MM.1S (cell line): Measurements from ENCODE around the gene AP5S1.

Experiments used
- DNase-seq: peaks from one replicate; pipeline ENCODE4 v3.0.0-alpha.2; 2015
- H2AFZ ChIP-seq: fragments of 300-600 bp; sonication (generic); 2 replicates; pipeline ENCODE4 v1.6.0; 2016; ENCODE audit warnings: antibody characterized with exemption, low read length
- H3F3A ChIP-seq: fragments of 300-600 bp; sonication (generic); 2 replicates; pipeline ENCODE4 v1.6.1; 2016; ENCODE audit warnings: mild to moderate bottlenecking, antibody characterized with exemption, low read length, moderate library complexity, mixed read lengths; ENCODE audit not compliant: insufficient read depth
- H3K27ac ChIP-seq: fragments of 300-600 bp; sonication (generic); 2 replicates; pipeline ENCODE4 v1.5.1; 2016; ENCODE audit warnings: mild to moderate bottlenecking, low read length
- H3K27me3 ChIP-seq: fragments of 300-600 bp; sonication (generic); replicated peaks from 2 replicates; pipeline ENCODE4 v1.6.0; 2016; ENCODE audit warnings: low read length; ENCODE audit not compliant: insufficient read depth
- H3K36me3 ChIP-seq: fragments of 300-600 bp; sonication (generic); replicated peaks from 2 replicates; pipeline ENCODE4 v1.6.1; 2016; ENCODE audit warnings: mild to moderate bottlenecking, low read length, mixed read lengths; ENCODE audit not compliant: insufficient read depth
- H3K4me1 ChIP-seq: fragments of 300-600 bp; sonication (generic); 2 replicates; pipeline ENCODE4 v1.6.1; 2016; ENCODE audit warnings: low read length, mixed read lengths
- H3K4me2 ChIP-seq: fragments of 300-600 bp; sonication (generic); 2 replicates; pipeline ENCODE4 v1.6.0; 2016; ENCODE audit warnings: low read depth, low read length
- H3K4me3 ChIP-seq: fragments of 300-600 bp; sonication (generic); 2 replicates; pipeline ENCODE4 v1.5.1; 2016; ENCODE audit warnings: low read length, mixed read lengths
- H3K79me2 ChIP-seq: fragments of 300-600 bp; sonication (generic); 2 replicates; pipeline ENCODE4 v1.6.1; 2016; ENCODE audit warnings: mixed run types, low read length, mixed read lengths
- H3K9ac ChIP-seq: fragments of 300-600 bp; sonication (generic); 2 replicates; pipeline ENCODE4 v1.6.1; 2016; ENCODE audit warnings: low read length, mixed read lengths
- H3K9me2 ChIP-seq: fragments of 300-600 bp; sonication (generic); replicated peaks from 2 replicates; pipeline ENCODE4 v1.6.1; 2016; ENCODE audit warnings: mild to moderate bottlenecking, low read length, mixed read lengths; ENCODE audit not compliant: insufficient read depth
- H3K9me3 ChIP-seq: fragments of 300-600 bp; sonication (generic); replicated peaks from 2 replicates; pipeline ENCODE4 v1.6.1; 2016; ENCODE audit warnings: mild to moderate bottlenecking, low read length, mixed read lengths; ENCODE audit not compliant: insufficient read depth
- H4K20me1 ChIP-seq: fragments of 300-600 bp; sonication (generic); 2 replicates; pipeline ENCODE4 v1.6.1; 2016; ENCODE audit warnings: mild to moderate bottlenecking, low read length, moderate library complexity, mixed read lengths; ENCODE audit not compliant: insufficient read depth
- EZH2 ChIP-seq: fragments of 300-600 bp; sonication (generic); optimal IDR thresholded peaks from 2 replicates; pipeline ENCODE3; 2017; ENCODE audit warnings: low read depth, mild to moderate bottlenecking, antibody characterized with exemption, low read length, mixed read lengths
- EZH2phosphoT487 ChIP-seq: fragments of 300-600 bp; sonication (generic); IDR thresholded peaks from 2 replicates; pipeline ENCODE4 v1.6.1; 2018; ENCODE audit warnings: antibody characterized with exemption, low read length
- TF ChIP-seq, protein P1 (sequence below): fragments of 300-600 bp; sonication (generic); IDR thresholded peaks from 2 replicates; pipeline ENCODE4 v1.5.1; 2016; ENCODE audit warnings: antibody characterized with exemption, low read length, mixed read lengths

AP5S1 gene

GRCh38 chr20:3785240-3786125 lies 34.9 kb upstream of the AP5S1 start:
- Histone ChIP-seq H3K4me1 (peaks cover 9% of the 10 kb centered on the region), H3K27ac (no peak overlapping the region), H3K4me3 (no peak overlapping the region; the same call in 1 of the 2 replicates), H3K4me2 (peak overlapping the region; percentile 66; the same call in 1 of the 2 replicates), H3K9me3 (no peaks in the 10 kb centered on the region), H2AFZ (no peak overlapping the region), H3K27me3 (no peaks in the 10 kb centered on the region), H3F3A (peaks cover 10% of the 10 kb centered on the region), H4K20me1 (no peaks in the 10 kb centered on the region), H3K9me2 (no peaks in the 10 kb centered on the region), H3K79me2 (peaks cover 8% of the 10 kb centered on the region; the same call in 1 of the 2 replicates), H3K36me3 (no peaks in the 10 kb centered on the region), H3K9ac (no peak overlapping the region)
- no peak for TF ChIP-seq EZH2phosphoT487
- TF ChIP-seq, protein P1, sequence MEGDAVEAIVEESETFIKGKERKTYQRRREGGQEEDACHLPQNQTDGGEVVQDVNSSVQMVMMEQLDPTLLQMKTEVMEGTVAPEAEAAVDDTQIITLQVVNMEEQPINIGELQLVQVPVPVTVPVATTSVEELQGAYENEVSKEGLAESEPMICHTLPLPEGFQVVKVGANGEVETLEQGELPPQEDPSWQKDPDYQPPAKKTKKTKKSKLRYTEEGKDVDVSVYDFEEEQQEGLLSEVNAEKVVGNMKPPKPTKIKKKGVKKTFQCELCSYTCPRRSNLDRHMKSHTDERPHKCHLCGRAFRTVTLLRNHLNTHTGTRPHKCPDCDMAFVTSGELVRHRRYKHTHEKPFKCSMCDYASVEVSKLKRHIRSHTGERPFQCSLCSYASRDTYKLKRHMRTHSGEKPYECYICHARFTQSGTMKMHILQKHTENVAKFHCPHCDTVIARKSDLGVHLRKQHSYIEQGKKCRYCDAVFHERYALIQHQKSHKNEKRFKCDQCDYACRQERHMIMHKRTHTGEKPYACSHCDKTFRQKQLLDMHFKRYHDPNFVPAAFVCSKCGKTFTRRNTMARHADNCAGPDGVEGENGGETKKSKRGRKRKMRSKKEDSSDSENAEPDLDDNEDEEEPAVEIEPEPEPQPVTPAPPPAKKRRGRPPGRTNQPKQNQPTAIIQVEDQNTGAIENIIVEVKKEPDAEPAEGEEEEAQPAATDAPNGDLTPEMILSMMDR: no peak
- no peak for TF ChIP-seq EZH2
- no peak for DNase-seq

DNA sequence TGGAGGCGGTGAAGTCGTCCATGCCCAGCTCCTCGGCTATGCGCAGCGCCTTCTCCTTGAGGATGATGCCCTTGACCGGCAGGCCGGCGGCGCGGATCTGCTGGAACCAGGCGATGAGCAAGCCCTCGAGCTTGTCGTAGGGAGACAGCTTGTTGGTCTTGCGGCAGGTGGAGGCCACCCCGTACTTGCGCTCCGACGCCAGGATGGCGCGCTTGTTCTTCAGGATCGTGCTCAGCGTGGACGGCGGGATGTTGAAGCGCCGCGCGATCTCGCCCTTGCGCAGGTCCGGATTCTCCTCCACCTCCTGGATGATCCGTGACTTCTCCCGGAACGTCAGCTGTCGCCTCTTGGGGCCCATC lies 34.2 kb upstream of the AP5S1 start:
- Histone ChIP-seq H3K9me3 (no peaks in the 10 kb centered on the region), H4K20me1 (no peaks in the 10 kb centered on the region), H3K9ac (no peak overlapping the region), H3K27me3 (no peaks in the 10 kb centered on the region), H2AFZ (no peak overlapping the region), H3K27ac (no peak overlapping the region), H3K79me2 (peaks cover 8% of the 10 kb centered on the region; the same call in 1 of the 2 replicates), H3K4me3 (peak overlapping the region; percentile 54; the same call in 1 of the 2 replicates), H3K4me1 (peaks cover 4% of the 10 kb centered on the region), H3F3A (peaks cover 10% of the 10 kb centered on the region), H3K36me3 (no peaks in the 10 kb centered on the region), H3K9me2 (no peaks in the 10 kb centered on the region), H3K4me2 (peak overlapping the region; percentile 66)
- TF ChIP-seq EZH2 (no peak), EZH2phosphoT487 (no peak)
- TF ChIP-seq, protein P1: no peak
- DNase-seq: no peak

GRCh38 chr20:3786665-3787323 lies 33.6 kb upstream of the AP5S1 start, which contains the start of gene CENPB:
TSS of gene CENPB (minus strand) at chr20:3786740. CDS start at chr20:3786483, 257 bp downstream.
- Histone ChIP-seq H4K20me1 (no peaks in the 10 kb centered on the region), H3K27me3 (no peaks in the 10 kb centered on the region), H3K27ac (no peak within 1 kb of the TSS), H3K79me2 (peaks cover 8% of the 10 kb centered on the region; the same call in 1 of the 2 replicates), H3K36me3 (no peaks in the 10 kb centered on the region), H3K4me2 (peak within 1 kb of the TSS; percentile 74), H3K9me3 (no peaks in the 10 kb centered on the region), H3F3A (peaks cover 6% of the 10 kb centered on the region), H3K9ac (peak within 1 kb of the TSS; percentile 25; the same call in 1 of the 2 replicates), H2AFZ (peak within 1 kb of the TSS; percentile 58), H3K9me2 (no peaks in the 10 kb centered on the region), H3K4me1 (peaks cover 4% of the 10 kb centered on the region), H3K4me3 (peak within 1 kb of the TSS; percentile 54)
- peak; percentile 87 for DNase-seq
- no peak for TF ChIP-seq EZH2
- TF ChIP-seq, protein P1: peak; percentile 66
- TF ChIP-seq EZH2phosphoT487: no peak
